Vagina (tissue), 2 donors: ENCODE data around the gene NUDT22.

Source experiments
- CTCF ChIP-seq, 3 experiments: fragments of 450-650 bp in 2 of 3; fragments of 200-600 bp in 1 of 3; sonication (generic) in 1 of 3; IDR thresholded peaks; one replicate each; pipeline ENCODE4 v1.5.1; 2017 to 2019; ENCODE audit warnings: antibody characterized with exemption in 3 of 3, mild to moderate bottlenecking in 2 of 3, moderate library complexity in 2 of 3
- POLR2AphosphoS5 ChIP-seq, 2 donors: sonication (generic); formaldehyde crosslinking; IDR thresholded peaks; one replicate each; pipeline ENCODE4 v1.9.0; 2017; ENCODE audit warnings: antibody characterized with exemption in 2 of 2, mild to moderate bottlenecking in 2 of 2, low read depth in 1 of 2; ENCODE audit not compliant: insufficient read depth in 1 of 2

DNA sequence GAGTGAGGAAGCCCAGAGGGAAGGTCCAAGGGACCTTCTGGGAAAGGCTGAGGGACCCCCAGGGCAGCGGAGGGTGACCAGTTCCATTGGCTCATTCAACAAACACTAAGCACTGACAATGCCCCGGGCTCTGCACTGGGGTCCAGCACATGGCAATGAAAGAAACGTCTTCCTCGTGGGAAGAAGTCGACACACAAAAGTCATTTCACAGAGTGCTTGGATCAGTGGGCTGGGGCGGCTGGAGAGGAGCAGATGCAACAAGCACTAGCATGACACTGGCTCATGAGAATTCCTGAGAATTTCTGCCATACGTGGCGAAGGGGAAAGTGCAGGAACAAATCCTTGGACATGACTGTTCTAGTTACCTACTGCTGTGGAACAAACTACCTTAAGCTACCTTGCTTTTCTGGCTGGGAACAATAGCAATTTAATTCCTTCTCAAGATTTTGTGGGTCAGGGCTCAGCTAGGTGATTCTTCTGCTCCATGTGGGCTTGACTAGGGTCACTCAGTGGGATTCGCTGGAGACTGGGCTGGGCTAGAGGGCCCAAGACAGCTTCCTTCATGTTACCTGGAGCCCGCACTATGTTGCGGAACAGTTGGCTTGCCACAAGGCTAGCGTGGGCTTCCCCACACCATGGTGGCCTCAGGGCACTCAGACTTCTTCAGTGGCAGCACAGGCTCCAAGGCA is 47.0 kb upstream of the NUDT22 start:
- no peak for TF ChIP-seq POLR2AphosphoS5 (IDR thresholded peaks at IDR 0.05; ENCODE audit: insufficient read depth in 1 of 2, low read depth in 1 of 2)
- no peak for TF ChIP-seq CTCF (IDR thresholded peaks at IDR 0.05)
